HG02642 (cell line): ENCODE measurements around the gene CCSAP.
"Not testable (repeated sequence)": the region's sequence is repeated elsewhere in the genome, so short reads cannot be mapped to it uniquely, and the experiment has no call there.

Source experiments
- ATAC-seq: cut with Tn5 transposase; IDR thresholded peaks from one replicate; pipeline ENCODE4 v1.9.1; 2021; ENCODE audit warnings: mild to moderate bottlenecking; ENCODE audit not compliant: unreplicated experiment, poor library complexity

CCSAP gene

DNA sequence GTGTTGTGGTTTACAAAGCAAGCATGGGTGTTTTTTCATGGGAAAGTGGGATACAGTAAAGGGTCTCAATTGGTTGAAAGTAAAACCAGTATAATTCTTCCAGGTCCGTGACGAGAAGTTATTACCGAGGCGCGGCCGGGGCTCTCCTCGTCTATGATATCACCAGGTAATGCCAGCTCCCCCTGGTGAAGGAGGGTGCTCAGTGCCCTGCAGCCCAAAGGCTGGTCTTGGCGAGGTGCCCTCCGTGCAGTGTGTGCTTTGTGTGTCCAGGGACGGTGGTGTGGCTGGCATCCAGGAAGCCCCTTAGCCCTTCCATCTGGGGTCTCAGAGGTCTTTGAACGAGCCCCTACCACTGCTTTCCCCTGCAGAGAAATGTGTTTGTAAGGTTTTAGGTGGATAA is 47.1 kb downstream of the CCSAP start:
- ATAC-seq = no peak

DNA sequence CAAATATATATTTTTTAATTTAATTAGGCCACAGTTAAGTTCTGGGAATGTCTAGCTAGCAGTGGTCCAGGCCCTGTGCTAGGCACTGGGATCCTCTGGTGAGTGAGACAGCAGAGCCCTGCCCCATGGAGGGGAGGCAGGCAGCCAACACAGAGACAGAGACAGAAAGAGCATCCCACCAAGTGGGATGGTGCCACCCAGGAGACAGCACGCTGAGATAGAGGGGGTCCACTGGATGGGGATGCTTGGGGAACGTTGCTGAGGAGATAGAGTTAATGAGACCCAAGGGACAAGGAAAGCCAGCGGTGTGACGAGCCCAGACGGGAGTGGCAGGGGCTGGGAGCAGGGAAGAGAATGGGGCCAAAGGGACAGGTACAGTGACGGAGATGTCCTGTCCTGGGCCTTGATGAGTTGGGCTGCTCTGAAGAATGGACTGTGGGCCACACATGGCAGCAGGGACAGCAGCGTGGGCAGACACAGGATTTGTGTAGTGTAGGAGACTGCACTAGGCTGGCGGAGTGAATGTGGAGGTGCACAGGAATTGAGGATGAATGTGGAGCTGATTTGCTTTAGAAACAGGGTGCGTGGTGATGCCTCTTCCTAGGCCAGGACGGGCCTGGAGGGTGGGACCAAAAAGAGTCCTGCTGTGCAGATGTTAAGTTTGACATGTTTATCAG is 49.2 kb downstream of the CCSAP start:
- no peak for ATAC-seq

DNA sequence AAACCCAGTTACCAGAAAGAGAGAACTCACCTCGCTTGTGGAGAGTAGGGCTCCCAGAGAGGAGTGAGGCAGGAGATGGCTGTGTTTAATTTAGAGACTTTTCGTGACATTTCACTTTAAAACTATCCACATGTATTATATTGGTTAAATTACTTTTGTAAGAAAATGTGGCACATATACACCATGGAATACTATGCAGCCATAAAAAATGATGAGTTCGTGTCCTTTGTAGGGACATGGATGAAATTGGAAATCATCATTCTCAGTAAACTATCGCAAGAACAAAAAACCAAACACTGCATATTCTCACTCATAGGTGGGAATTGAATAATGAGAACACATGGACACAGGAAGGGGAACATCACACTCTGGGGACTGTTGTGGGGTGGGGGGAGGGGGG is 51.2 kb downstream of the CCSAP start:
- not testable (repeated sequence) for ATAC-seq

DNA sequence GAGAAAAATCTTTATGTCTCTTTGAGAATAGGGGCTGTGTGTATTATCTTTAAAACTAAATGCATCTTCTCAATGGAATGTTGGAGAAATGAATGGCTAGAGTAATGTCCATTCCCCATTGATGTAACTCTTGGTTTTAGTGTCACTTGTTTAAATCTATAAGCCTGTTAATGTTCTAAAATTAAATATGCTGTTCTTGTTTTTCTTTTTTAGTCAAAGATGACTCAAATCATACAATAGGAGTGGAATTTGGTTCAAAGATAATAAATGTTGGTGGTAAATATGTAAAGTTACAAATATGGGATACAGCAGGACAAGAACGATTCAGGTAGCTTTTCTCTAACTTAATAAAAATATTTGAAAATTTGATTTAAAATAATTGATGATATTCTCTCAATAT is 54.3 kb downstream of the CCSAP start:
- no peak for ATAC-seq

DNA sequence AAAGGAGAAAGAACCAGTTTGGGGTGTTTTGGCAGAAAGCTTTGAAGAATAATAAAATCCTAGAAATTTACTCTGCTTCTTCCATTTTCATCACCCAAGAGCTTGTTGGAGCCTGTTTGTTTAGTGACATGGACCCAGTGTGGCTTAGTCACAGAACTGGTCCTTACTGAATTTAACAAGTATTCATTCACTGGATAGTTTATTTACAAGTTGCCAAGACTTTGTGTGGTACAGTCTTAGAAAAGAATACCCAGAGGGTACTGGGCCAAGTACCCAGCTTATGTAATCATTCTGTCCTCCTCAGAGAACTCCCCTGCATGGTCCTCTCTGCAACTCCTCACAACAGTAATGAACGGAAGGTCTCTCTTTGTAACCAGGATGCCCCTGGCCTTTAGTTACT is 55.6 kb downstream of the CCSAP start:
- no peak for ATAC-seq

DNA sequence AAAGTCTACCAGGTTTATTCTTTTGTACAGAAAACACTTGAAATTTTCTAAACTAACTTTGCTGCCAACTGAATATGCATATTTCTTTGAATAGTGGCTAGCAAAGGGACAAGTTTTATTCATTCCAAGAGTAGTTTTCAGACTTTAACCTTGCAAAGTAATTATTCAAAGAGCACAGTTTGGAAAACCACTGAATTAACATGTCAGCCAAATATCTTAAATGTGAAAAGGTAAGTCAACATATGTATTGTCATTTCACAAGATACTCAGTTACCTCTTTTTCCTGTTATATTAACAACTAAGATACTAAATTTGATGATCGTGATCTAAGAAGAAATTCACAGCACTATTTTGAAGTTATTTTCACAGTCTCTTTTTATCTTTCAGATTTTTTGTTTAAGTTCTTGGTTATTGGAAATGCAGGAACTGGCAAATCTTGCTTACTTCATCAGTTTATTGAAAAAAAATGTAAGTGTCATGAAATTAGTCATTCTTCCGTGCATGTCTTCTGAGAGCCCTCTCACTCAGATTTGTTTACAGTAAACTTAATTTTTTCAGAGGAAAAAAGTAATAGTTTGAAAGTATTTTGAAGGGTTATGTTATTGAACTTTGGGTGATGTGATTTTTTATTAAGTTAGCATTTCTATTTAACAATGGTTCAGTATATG is 56.6 kb downstream of the CCSAP start:
- no peak for ATAC-seq

DNA sequence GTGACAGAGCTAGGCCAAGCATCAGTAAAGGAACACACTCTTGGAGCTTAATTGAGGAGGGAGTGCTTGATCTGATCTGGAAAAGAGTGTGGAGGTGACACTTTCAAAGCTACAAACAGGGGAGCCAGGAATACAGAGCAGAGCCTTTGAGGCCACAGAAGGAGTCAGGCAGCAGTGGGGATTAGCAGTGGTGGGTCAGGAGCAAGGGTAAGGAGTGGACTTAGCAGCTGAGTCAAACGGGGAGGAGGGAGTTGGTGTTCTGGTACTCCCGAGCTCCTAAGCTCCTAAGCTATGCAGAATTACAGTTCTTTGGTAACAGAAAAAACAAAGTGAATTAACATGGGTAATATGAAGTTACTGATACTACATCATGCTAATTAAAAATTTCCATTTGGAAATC is 57.4 kb downstream of the CCSAP start:
- no peak for ATAC-seq

DNA sequence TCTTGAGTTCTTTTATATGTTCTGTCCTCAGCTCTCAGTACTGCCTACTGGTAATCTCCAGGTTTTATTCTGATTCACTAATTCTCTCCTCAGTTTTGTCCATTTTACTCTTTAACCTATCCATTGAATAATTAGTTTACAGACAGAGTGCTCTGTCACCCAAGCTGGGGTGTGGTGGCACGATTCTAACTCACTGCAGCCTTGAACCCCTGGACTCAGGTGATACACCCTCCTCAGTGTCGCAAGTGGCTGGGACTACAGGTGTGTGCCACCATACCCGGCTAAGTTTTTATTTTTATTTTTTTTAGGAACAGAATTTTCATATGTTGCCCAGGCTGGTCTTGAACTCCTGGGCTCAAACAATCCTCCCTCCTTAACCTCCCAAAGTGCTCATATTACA is 58.0 kb downstream of the CCSAP start:
- no peak for ATAC-seq

DNA sequence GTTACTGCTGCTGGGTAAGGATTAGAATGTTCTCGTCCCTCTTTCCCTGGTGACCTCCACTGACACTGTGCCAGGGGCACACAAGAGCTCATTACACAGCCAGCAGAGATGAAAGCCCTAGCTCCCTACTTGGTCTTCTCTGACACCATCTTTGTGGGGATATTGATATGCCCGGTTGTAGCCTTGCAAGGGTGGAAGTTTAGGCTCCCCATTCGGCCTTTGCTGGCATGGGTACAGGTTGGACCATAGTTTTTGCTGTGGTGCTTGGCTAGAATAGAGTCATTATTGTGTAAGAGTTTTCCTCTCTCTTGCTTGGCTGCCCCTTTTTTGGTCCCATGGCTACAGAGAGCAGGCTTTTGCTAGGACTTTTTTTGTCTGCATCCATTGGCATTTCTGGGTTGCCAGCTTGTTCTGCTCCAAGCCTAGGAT is 59.6 kb downstream of the CCSAP start:
- ATAC-seq = no peak

DNA sequence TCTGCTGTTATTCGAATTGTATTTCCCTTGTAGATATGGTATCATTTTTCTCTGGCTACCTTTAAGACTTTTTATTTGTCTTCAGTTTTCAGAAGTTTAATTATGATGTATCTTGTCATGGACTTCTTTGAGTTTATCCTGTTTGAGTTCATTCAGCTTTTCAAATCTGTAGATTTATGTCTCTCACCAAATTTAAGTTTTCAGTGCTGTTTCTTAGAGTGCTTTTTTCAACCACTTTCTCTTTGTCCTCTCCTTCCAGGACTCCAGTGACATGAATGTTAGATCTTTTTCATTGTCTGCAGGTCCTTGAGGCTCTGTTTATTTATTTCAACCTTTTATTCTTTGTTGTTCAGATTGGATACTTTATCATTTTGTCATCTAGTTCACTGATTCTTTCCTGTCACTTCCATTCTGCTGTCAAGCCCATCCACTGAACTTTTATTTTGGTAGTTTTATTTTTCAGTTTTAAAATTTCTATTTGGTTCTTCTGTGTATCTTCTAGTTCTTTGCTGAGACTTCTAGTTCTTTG is 60.5 kb downstream of the CCSAP start:
- no peak for ATAC-seq

DNA sequence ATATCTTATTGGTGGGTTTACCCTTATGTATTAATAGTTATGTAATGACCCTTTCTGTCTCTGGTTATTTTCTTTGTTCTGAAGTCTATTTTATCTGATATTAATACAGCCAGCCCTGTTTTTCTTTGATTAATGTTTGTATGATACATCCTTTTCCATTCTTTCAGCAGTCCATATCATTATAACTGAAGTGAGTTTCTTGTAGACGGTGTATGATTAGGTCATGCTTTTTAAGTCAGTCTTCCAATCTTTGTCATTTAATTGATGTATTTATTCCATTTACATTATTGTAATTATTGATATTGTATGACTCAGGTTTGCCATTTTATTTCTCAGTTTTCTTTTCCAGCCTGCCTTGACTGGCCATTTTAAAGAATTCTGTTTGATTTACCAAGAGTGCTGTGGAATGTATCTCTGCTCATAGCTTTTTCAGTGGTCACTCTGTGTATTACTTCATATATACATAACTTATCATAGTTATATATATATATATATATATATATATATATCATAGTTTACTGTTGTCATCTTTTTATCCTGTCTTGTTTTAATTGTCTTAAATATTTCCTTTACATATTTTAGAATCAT is 61.4 kb downstream of the CCSAP start:
- no peak for ATAC-seq

DNA sequence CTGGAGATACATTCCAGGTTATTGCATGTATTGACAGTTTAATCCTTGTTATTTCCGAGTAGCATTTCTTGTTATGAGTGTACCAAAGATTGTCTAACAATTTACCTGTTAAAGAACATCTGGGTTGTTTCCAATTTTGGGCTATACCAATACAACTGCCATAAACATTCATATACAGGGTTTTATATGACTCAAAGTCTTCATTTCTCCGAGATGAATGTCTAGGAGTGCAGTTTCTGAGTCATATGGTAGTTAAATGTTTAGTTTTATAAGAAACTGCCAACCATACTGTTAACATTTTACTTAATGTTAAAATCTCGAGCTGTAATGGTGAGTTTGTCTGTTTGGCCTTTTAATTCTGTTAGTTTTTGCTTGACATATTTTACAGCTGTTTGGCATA is 61.9 kb downstream of the CCSAP start:
- ATAC-seq = no peak

DNA sequence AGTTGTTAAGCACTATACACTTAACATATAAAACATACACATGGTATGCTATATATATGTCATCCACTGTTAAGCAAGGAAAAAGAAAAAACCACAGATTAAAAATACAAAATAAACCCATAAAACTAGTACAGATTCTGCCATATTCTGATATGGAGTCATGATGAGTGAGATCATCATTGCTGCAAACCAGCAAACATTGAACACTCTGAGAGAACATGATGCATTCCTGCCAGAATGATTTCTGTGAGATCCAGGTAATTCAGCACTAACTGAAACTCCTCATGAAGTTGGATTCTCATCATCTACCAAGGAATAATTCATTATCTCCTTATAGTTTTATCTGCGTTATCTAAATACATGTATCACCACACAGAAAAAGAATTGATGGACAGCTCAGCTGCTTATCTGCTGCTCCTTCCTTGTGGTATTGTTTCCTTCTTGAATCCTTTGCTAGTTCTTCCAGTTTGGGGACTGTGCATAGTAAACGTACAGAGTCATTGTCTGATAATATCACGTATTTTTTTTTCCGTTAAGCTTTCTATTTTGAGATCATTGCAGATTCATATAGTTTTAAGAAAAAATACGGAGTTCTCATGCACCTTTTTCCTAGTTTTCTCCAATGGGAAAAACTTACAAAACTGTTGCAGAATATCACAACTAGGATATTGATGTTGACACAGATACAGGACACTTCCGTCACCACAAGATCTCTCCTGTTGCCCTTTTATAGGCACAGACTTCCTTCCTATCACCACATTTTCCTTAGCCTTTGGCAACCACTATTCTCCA is 62.6 kb downstream of the CCSAP start:
- ATAC-seq = no peak

DNA sequence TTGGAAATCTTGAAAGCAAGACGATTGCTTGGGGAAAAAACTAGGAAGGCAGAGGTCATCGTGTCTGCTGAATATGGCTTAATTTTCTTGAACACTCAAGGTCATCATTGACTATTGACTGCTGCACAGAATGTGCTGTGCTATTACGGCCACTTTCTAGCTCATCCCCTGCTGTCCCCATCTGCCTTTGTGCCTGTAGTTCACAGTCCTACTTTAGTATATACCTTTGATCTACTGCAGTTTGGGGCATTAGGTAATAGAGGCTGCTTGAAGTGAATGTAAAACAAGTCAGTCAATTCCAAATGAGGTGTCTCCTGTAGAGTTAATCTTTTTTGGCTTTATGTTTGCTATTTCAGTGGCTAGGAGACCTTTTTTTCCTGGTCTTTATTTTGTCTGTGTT is 63.6 kb downstream of the CCSAP start:
- no peak for ATAC-seq

DNA sequence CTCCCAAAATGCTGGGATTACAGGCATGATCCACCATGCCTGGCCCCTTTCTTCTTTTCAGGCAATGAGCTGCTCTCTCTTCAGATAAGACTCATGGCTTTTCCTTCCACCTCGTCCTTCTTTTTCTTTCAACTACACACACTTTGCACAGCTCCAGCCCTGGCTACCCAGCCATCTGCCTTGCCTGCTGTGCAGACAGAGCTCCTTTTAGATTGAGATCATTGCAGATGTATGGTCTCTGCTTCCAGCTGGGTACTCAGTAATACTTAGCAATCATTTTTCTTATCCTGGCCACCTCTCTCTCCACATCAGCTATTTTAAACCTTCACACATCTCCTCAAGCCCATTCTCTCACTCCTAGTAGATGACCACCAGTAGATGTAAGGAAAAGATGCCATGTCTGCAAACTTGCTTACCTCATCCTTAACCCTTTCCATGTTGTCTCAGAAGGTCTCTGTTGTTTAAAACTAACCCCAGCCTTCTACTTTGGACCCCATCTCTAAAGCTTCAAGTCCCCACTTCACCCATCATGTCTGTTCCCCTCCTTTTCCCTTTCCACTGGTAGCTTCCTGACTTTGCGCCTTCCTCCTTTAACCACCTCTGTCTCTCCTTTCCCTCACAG is 64.6 kb downstream of the CCSAP start:
- no peak for ATAC-seq

DNA sequence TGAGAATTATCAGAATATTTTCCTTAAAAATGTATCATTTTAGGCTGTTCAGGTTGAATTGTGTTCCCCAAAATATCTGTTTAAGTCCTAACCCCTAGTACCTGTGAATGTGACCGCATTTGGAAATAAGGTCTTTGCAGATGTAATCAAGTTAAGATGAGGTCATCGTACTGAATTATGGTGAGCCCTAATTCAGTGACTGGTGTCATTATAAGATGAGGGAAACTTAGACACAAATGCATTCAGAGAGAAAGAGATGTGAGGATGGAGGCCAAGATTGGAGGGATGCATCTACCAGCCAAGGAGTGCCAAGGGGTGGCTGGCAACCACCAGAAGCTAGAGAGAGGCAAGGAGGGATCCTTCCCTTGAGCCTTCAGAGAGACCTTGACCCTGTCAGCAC is 67.8 kb downstream of the CCSAP start:
- ATAC-seq = no peak

DNA sequence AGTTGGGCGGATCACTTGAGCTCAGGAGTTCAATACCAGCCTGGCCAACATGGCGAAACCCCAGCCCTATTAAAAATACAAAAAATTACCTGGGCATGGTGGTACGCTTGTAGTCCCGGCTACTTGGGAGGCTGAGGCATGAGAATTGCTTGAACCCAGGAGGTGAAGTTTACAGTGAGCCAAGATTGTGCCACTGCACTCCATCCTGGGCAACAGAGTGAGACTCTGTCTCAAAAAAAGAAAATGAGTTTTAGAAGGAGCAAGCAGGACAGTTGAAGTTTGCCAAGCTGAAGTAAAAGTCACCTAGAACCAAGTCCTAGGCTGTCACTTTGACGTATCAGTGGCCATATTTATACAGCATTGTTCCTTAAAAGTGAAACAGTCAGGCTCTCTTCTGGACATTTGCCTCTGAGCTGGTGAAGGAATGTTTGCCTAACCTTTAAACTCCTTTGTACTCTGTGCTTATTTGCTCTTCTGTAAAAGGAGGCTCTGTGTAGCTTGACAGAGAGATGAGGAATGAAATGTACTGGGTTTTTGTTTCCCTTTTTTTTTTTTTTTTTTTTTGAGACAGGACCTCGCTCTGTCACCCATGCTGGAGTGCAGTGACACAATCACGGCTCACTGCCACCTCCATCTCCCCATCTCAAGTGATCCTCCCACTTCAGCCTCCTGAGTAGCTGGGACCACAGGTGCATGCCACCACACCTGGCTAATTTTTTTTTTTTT is 69.2 kb downstream of the CCSAP start:
- no peak for ATAC-seq

DNA sequence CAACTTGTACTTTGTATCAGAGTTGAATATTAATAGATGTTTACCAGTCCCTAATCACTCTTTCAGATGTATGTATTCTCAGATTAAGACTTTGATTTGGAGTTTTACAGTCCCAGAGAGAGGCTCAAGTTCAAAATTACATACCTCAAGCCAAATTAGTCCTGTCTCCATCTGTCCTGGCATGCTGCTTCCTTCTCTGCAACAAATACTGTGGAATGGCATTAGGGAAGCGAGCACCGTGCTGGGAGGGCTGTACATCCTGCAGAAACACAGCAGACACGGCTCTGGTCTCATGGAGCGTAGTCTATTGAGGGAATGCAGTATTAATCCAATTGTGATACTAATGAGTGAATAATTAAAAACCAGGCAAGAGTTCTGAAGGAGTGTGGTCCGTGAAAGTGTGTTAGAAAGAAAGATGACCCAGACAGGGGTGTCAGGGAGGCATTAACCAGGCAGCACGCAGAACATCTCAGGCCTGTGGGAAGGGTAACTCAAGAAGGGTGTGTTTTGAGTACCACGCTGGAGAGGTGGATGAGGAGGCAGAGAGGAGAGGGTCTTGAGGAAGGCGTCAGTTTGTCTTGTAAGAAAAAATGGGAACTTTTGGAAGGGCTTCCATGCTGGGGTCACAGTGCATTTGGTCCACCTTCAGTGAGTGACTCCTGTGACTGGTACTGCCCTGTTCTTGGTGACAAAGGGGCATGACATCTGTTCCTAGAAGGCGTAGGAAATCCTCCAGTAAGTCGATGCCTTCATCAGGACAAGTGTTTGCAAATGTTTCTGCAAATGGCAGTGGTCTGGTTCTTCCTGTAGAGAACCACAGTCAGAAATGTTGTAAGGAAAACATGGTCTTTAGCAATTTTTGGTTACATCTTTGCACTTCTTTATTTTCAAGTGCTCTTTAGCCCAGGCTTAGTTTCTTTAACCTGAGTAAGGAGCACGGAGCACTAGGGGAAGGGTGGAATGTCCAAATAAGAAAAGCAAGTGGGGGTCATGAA is 70.4 kb downstream of the CCSAP start:
- no peak for ATAC-seq
